Astrocyte (in vitro differentiated cells and primary cell): ENCODE results near the gene SPTBN2. TPM values are rescaled to one million over a fixed set of nuclear protein-coding genes. Genes with fewer than 3 reads are reported as not detected.

Source experiments
- DNase-seq: peaks from one replicate; pipeline ENCODE4 v3.0.0-alpha.2; 2010; ENCODE audit warnings: low read depth
- FAIRE-seq: peaks from 2 replicates; lab custom pipeline; 2011; peaks lifted over from hg19 to GRCh38; lab: Jason Lieb, UNC
- H2AFZ ChIP-seq: 2 replicates; pipeline ENCODE4 v1.6.0; 2012; ENCODE audit warnings: low read depth, low read length, inconsistent platforms
- H3K27ac ChIP-seq: 2 replicates; pipeline ENCODE4 v1.5.1; 2011; ENCODE audit warnings: low read depth, low read length, inconsistent platforms
- H3K27me3 ChIP-seq: 2 replicates; pipeline ENCODE4 v1.6.0; 2011; ENCODE audit warnings: low read length, inconsistent platforms; ENCODE audit not compliant: insufficient read depth
- H3K36me3 ChIP-seq: 2 replicates; pipeline ENCODE4 v1.5.1; 2011; ENCODE audit warnings: low read length, inconsistent platforms; ENCODE audit not compliant: insufficient read depth
- H3K4me1 ChIP-seq: 2 replicates; pipeline ENCODE4 v1.5.1; 2011; ENCODE audit warnings: low read length, inconsistent platforms; ENCODE audit not compliant: insufficient read depth
- H3K4me2 ChIP-seq: 2 replicates; pipeline ENCODE4 v1.6.0; 2012; ENCODE audit warnings: low read length, inconsistent platforms
- H3K4me3 ChIP-seq: 2 replicates; pipeline ENCODE4 v1.5.1; 2011; ENCODE audit warnings: low read depth, mild to moderate bottlenecking, low read length, inconsistent platforms; ENCODE audit not compliant: insufficient read depth
- H3K79me2 ChIP-seq: 2 replicates; pipeline ENCODE4 v1.6.0; 2012; ENCODE audit warnings: mild to moderate bottlenecking, low read length, inconsistent platforms; ENCODE audit not compliant: insufficient read depth
- H3K9ac ChIP-seq: 2 replicates; pipeline ENCODE4 v1.6.0; 2012; ENCODE audit warnings: mild to moderate bottlenecking, low read length, inconsistent platforms
- H3K9me3 ChIP-seq: 2 replicates; pipeline ENCODE4 v1.5.1; 2012; ENCODE audit warnings: low read depth, mild to moderate bottlenecking, low read length, inconsistent platforms; ENCODE audit not compliant: insufficient read depth
- H4K20me1 ChIP-seq: 2 replicates; pipeline ENCODE4 v1.6.0; 2012; ENCODE audit warnings: low read length, inconsistent platforms; ENCODE audit not compliant: insufficient read depth
- H3K27ac Mint-ChIP-seq: one replicate; pipeline ENCODE4 v1.8.0; 2021; ENCODE audit warnings: mild to moderate bottlenecking, mixed read lengths; ENCODE audit not compliant: unreplicated experiment
- H3K27me3 Mint-ChIP-seq: one replicate; pipeline ENCODE4 v1.8.0; 2021; ENCODE audit warnings: low read depth, mixed read lengths; ENCODE audit not compliant: unreplicated experiment
- H3K36me3 Mint-ChIP-seq: one replicate; pipeline ENCODE4 v1.8.0; 2021; ENCODE audit warnings: low read depth, mixed read lengths; ENCODE audit not compliant: unreplicated experiment
- H3K4me1 Mint-ChIP-seq: one replicate; pipeline ENCODE4 v1.8.0; 2021; ENCODE audit warnings: low read depth, mixed read lengths; ENCODE audit not compliant: unreplicated experiment
- H3K4me3 Mint-ChIP-seq: one replicate; pipeline ENCODE4 v1.8.0; 2021; ENCODE audit warnings: mild to moderate bottlenecking, moderate library complexity, mixed read lengths; ENCODE audit not compliant: unreplicated experiment
- H3K9me3 Mint-ChIP-seq: one replicate; pipeline ENCODE4 v1.8.0; 2021; ENCODE audit warnings: mild to moderate bottlenecking, mixed read lengths; ENCODE audit not compliant: unreplicated experiment
- EZH2 ChIP-seq: IDR thresholded peaks from 2 replicates; pipeline ENCODE4 v1.6.1; 2012; ENCODE audit warnings: mild to moderate bottlenecking, low read length, inconsistent platforms; ENCODE audit not compliant: insufficient read depth
- total RNA-seq: library from RNA; stranded (reverse); gene quantifications from 2 replicates; pipeline ENCODE4 v1.2.1, GENCODE V29; 2021
- TF ChIP-seq, protein P1 (sequence below): IDR thresholded peaks from 2 replicates; pipeline ENCODE4 v1.5.1; 2011; ENCODE audit warnings: low read depth, mild to moderate bottlenecking, inconsistent platforms, low read length, moderate library complexity; ENCODE audit not compliant: insufficient read depth

Gene SPTBN2
- total RNA-seq, 1 donor from 2014 or later = 18.2 TPM

- H3K79me2 ChIP-seq = no peaks in the 10 kb centered on the region
- H3K9me3 ChIP-seq = no peaks in the 10 kb centered on the region
- no peak overlapping the region for H2AFZ ChIP-seq
- Mint-ChIP-seq H3K9me3 (no peaks in the 10 kb centered on the region), H3K27ac (no peak overlapping the region), H3K36me3 (peaks cover 13% of the 10 kb centered on the region), H3K27me3 (peaks cover 3% of the 10 kb centered on the region), H3K4me1 (peaks cover 4% of the 10 kb centered on the region), H3K4me3 (no peak overlapping the region)
- DNase-seq = no peak
- H4K20me1 ChIP-seq = no peaks in the 10 kb centered on the region
- no peaks in the 10 kb centered on the region for H3K36me3 ChIP-seq
- no peaks in the 10 kb centered on the region for H3K4me1 ChIP-seq
- no peak overlapping the region for H3K4me2 ChIP-seq
- no peak overlapping the region for H3K27ac ChIP-seq
- H3K27me3 ChIP-seq = no peaks in the 10 kb centered on the region
- FAIRE-seq = no peak
- H3K9ac ChIP-seq = no peak overlapping the region
- TF ChIP-seq, protein P1, sequence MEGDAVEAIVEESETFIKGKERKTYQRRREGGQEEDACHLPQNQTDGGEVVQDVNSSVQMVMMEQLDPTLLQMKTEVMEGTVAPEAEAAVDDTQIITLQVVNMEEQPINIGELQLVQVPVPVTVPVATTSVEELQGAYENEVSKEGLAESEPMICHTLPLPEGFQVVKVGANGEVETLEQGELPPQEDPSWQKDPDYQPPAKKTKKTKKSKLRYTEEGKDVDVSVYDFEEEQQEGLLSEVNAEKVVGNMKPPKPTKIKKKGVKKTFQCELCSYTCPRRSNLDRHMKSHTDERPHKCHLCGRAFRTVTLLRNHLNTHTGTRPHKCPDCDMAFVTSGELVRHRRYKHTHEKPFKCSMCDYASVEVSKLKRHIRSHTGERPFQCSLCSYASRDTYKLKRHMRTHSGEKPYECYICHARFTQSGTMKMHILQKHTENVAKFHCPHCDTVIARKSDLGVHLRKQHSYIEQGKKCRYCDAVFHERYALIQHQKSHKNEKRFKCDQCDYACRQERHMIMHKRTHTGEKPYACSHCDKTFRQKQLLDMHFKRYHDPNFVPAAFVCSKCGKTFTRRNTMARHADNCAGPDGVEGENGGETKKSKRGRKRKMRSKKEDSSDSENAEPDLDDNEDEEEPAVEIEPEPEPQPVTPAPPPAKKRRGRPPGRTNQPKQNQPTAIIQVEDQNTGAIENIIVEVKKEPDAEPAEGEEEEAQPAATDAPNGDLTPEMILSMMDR = no peak
- TF ChIP-seq EZH2 = no peak
- H3K4me3 ChIP-seq = no peak overlapping the region
Measured at GRCh38 chr11:66708094-66708493, 20.9 kb downstream of the SPTBN2 start.

DNA sequence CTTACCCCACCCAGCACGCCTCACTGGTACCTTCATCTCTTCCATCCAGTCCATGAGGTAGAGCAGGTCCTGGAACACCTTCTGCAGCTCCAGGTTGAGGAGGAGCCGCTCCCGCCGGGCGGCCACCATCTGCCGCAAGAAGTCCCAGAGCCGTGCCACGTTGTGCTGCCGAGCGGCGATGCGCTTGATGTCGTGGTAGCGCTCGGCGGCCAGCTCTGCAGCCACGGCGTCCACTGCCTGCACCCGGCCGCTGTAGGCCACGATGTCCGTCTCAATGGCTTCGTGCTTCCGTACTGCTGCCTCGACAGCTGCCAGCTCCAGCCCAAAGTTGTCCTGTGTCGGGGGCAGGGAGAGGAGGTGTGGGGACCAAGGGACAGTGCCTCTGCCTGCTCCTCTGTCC lies 21.5 kb downstream of the SPTBN2 start:
- Mint-ChIP-seq H3K4me3 (no peak overlapping the region), H3K27ac (no peak overlapping the region), H3K9me3 (no peaks in the 10 kb centered on the region), H3K4me1 (peaks cover 4% of the 10 kb centered on the region), H3K36me3 (peaks cover 13% of the 10 kb centered on the region), H3K27me3 (peaks cover 3% of the 10 kb centered on the region)
- no peak overlapping the region for H3K9ac ChIP-seq
- DNase-seq (no peak), FAIRE-seq (no peak)
- H4K20me1 ChIP-seq = no peaks in the 10 kb centered on the region
- H3K4me2 ChIP-seq = no peak overlapping the region
- H3K79me2 ChIP-seq = no peaks in the 10 kb centered on the region
- no peaks in the 10 kb centered on the region for H3K27me3 ChIP-seq
- no peak overlapping the region for H3K4me3 ChIP-seq
- H3K4me1 ChIP-seq = no peaks in the 10 kb centered on the region
- H3K27ac ChIP-seq = no peak overlapping the region
- no peaks in the 10 kb centered on the region for H3K36me3 ChIP-seq
- TF ChIP-seq EZH2 = no peak
- TF ChIP-seq, protein P1 = no peak
- H3K9me3 ChIP-seq = no peaks in the 10 kb centered on the region
- no peak overlapping the region for H2AFZ ChIP-seq

DNA sequence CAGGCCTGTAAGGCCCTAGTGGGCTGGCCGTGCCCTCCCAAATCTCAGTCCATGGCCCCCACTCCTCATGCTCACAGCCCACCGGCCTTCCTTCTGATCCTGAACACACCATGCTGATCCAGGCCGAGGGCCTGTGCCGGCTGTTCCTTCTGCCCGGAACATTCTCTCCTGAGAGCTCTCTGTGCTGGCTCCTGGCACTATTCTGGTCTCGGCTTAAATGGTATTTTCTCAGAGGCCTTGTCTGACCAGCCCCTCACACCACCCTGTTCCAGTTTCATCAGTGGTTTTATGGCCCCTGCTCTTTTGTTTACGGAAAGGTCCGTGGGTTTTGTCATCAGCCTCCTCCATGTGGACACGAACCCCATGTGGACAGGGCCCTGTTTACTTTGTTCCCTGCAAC lies 22.0 kb downstream of the SPTBN2 start:
- Histone ChIP-seq H3K9me3 (no peaks in the 10 kb centered on the region), H2AFZ (no peak overlapping the region), H3K4me2 (no peak overlapping the region), H3K4me3 (no peak overlapping the region), H4K20me1 (no peaks in the 10 kb centered on the region), H3K4me1 (no peaks in the 10 kb centered on the region), H3K36me3 (no peaks in the 10 kb centered on the region), H3K9ac (no peak overlapping the region), H3K79me2 (no peaks in the 10 kb centered on the region), H3K27me3 (no peaks in the 10 kb centered on the region), H3K27ac (no peak overlapping the region)
- Mint-ChIP-seq H3K27ac (no peak overlapping the region), H3K4me1 (peaks cover 4% of the 10 kb centered on the region), H3K36me3 (peaks cover 13% of the 10 kb centered on the region), H3K27me3 (peaks cover 3% of the 10 kb centered on the region), H3K9me3 (no peaks in the 10 kb centered on the region), H3K4me3 (no peak overlapping the region)
- no peak for DNase-seq
- FAIRE-seq = no peak
- TF ChIP-seq, protein P1 = no peak
- TF ChIP-seq EZH2 = no peak
